Liver (tissue), 9 donors: Measurements from ENCODE around the gene GRIA1. TPM values are rescaled to one million over a fixed set of nuclear protein-coding genes. Genes with fewer than 3 reads are reported as not detected.

Experiments used
- DNase-seq: peaks from one replicate; pipeline ENCODE4 v3.0.0-alpha.2; 2017; ENCODE audit warnings: low spot score
- H3K27ac ChIP-seq, 2 donors: one replicate each; pipeline ENCODE4 v1.7.0; 2013; ENCODE audit warnings: inconsistent platforms in 2 of 2, low read length in 2 of 2, control low read depth in 1 of 2, low read depth in 1 of 2, mild to moderate bottlenecking in 1 of 2
- H3K27me3 ChIP-seq, 4 donors: one replicate each; pipeline versions ENCODE4 v1.6.1 to v1.7.0; 2013; ENCODE audit warnings: low read length in 3 of 4, inconsistent platforms in 1 of 4, mild to moderate bottlenecking in 1 of 4, moderate library complexity in 1 of 4; ENCODE audit not compliant: control insufficient read depth in 4 of 4, insufficient read depth in 4 of 4
- H3K36me3 ChIP-seq, 4 donors: one replicate each; pipeline versions ENCODE4 v1.6.1 to v1.7.0; 2013; ENCODE audit warnings: low read length in 3 of 4, mild to moderate bottlenecking in 3 of 4, low read depth in 1 of 4, moderate library complexity in 1 of 4; ENCODE audit not compliant: control insufficient read depth in 4 of 4, insufficient read depth in 3 of 4
- H3K4me1 ChIP-seq, 4 donors: one replicate each; pipeline versions ENCODE4 v1.6.1 to v1.7.0; 2013; ENCODE audit warnings: low read length in 3 of 4, mild to moderate bottlenecking in 3 of 4, moderate library complexity in 1 of 4; ENCODE audit not compliant: control insufficient read depth in 4 of 4, insufficient read depth in 4 of 4
- H3K4me3 ChIP-seq, 3 donors: one replicate each; pipeline versions ENCODE4 v1.6.1 to v1.7.0; 2013; ENCODE audit warnings: low read length in 3 of 3, control low read depth in 1 of 3, low read depth in 1 of 3, mild to moderate bottlenecking in 1 of 3
- H3K9ac ChIP-seq, 2 donors: one replicate each; pipeline ENCODE4 v1.7.0; 2013; ENCODE audit warnings: low read length in 2 of 2, mild to moderate bottlenecking in 2 of 2, moderate library complexity in 2 of 2, control low read depth in 1 of 2, low read depth in 1 of 2
- H3K9me3 ChIP-seq, 4 donors: one replicate each; pipeline versions ENCODE4 v1.6.1 to v1.7.0; 2013; ENCODE audit warnings: low read length in 3 of 4; ENCODE audit not compliant: control insufficient read depth in 4 of 4
- EGR1 ChIP-seq, 2 donors: IDR thresholded peaks; 2 replicates each; pipeline ENCODE4 v1.6.1; 2016 to 2018; ENCODE audit warnings: antibody characterized with exemption in 2 of 2, low read depth in 2 of 2
- FOXA1 ChIP-seq: IDR thresholded peaks from 2 replicates; pipeline ENCODE4 v1.6.1; 2016; ENCODE audit warnings: antibody characterized with exemption
- FOXA2 ChIP-seq: IDR thresholded peaks from 2 replicates; pipeline ENCODE4 v1.6.1; 2016; ENCODE audit warnings: antibody characterized with exemption
- GABPA ChIP-seq, 2 donors: IDR thresholded peaks in 1 of 2; conservative IDR thresholded peaks in 1 of 2; 2 replicates each; pipeline ENCODE4 v1.6.1; 2016; ENCODE audit warnings: antibody characterized with exemption in 2 of 2, mild to moderate bottlenecking in 1 of 2, moderate library complexity in 1 of 2
- HNF4A ChIP-seq, 2 donors: conservative IDR thresholded peaks; 2 replicates each; pipeline ENCODE4 v1.6.1; 2016; ENCODE audit warnings: antibody characterized with exemption in 2 of 2, mild to moderate bottlenecking in 2 of 2
- HNF4G ChIP-seq: IDR thresholded peaks from 2 replicates; pipeline ENCODE4 v1.6.1; 2016; ENCODE audit warnings: antibody characterized with exemption
- JUND ChIP-seq, 2 donors: IDR thresholded peaks; 2 replicates each; pipeline ENCODE4 v1.6.1; 2016; ENCODE audit warnings: antibody characterized with exemption in 2 of 2
- NR2F2 ChIP-seq: IDR thresholded peaks from 2 replicates; pipeline ENCODE4 v1.6.1; 2016; ENCODE audit warnings: antibody characterized with exemption
- RAD21 ChIP-seq, 2 donors: IDR thresholded peaks; 2 replicates each; pipeline ENCODE4 v1.6.1; 2016; ENCODE audit warnings: antibody characterized with exemption in 2 of 2, mild to moderate bottlenecking in 2 of 2
- RXRA ChIP-seq, 2 donors: IDR thresholded peaks; 2 replicates each; pipeline ENCODE4 v1.6.1; 2017 to 2018; ENCODE audit warnings: antibody characterized with exemption in 2 of 2, mild to moderate bottlenecking in 1 of 2
- SP1 ChIP-seq: IDR thresholded peaks from 2 replicates; pipeline ENCODE4 v1.6.1; 2018; ENCODE audit warnings: antibody characterized with exemption, mild to moderate bottlenecking
- TAF1 ChIP-seq: conservative IDR thresholded peaks from 2 replicates; pipeline ENCODE4 v1.6.1; 2016; ENCODE audit warnings: antibody characterized with exemption, mild to moderate bottlenecking
- YY1 ChIP-seq: IDR thresholded peaks from 2 replicates; pipeline ENCODE4 v1.6.1; 2016; ENCODE audit warnings: antibody characterized with exemption, mild to moderate bottlenecking
- WGBS: extraction: QIAGEN DNeasy Blood & Tissue Kit; methylation state at CpG from one replicate; pipeline ENCODE4 v1.1.7; 2013; 5-methylcytosine and 5-hydroxymethylcytosine counted together
- polyA plus RNA-seq, 2 donors: library from polyadenylated mRNA; stranded (reverse) in 1 of 2; unstranded in 1 of 2; fragments of 200-250 nt in 1 of 2; fragments of >200 nt in 1 of 2; fragmentation: Nextera tagmentation in 1 of 2; extraction: Ambion mirVana in 1 of 2; gene quantifications; one replicate each; pipeline versions ENCODE4 v1.2.1 to v1.2.3, GENCODE V29; 2013 to 2015
- total RNA-seq, 2 donors: library from RNA; depleted of rRNA; stranded (reverse); fragments of >200 nt; gene quantifications; one replicate each; pipeline ENCODE4 v1.2.3, GENCODE V29; 2014
- TF ChIP-seq, protein P1 (sequence below): fragments of 150-350 bp; IDR thresholded peaks from 2 replicates; pipeline ENCODE4 v1.5.1; 2017; ENCODE audit warnings: improper control_type of control experiment, low read depth, low read length; ENCODE audit not compliant: missing input control
- TF ChIP-seq, protein P2 (sequence below): IDR thresholded peaks from 2 replicates; pipeline ENCODE4 v1.6.1; 2016; ENCODE audit warnings: antibody characterized with exemption
- TF ChIP-seq, protein P3 (sequence below): IDR thresholded peaks from 2 replicates; pipeline ENCODE4 v1.6.1; 2016; ENCODE audit warnings: antibody characterized with exemption
- TF ChIP-seq, protein P4 (sequence below): IDR thresholded peaks from 2 replicates; pipeline ENCODE4 v1.6.1; 2016; ENCODE audit warnings: antibody characterized with exemption
- TF ChIP-seq, protein P5 (sequence below): IDR thresholded peaks from 2 replicates; pipeline ENCODE4 v1.6.1; 2016; ENCODE audit warnings: antibody characterized with exemption, mild to moderate bottlenecking
- donor health status: healthy.
- donor health status: healthy.
- donor health status: healthy.
- donor health status: healthy.
- donor health status: healthy.

Gene GRIA1
- total and polyA plus RNA-seq, 4 donors = 0.08 TPM; not detected in 3

DNA sequence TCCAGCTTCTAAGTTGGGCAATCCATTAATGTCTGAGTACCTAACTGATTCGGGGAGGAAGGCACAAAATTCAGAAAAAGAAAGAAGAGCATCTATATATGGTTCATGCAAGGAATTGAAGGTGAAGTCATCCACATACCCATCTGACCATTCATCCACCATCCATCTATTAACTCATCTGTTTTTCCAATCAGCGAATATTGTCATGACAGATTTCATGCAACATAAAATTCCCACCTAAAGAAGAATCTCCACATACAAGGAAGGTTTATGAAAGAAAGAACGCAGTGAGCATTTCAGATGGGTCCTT is 164.7 kb downstream of the GRIA1 start:
- no peak overlapping the region for H3K9ac ChIP-seq
- H3K9me3 ChIP-seq = no peaks in the 10 kb centered on the region
- DNase-seq = no peak
- no peak overlapping the region for H3K27ac ChIP-seq
- 69% methylated on average over 3 of the region's 3 CpGs for WGBS
- TF ChIP-seq RXRA (IDR thresholded peaks at IDR 0.05) (no peak), EGR1 (IDR thresholded peaks at IDR 0.05; ENCODE audit: low read depth in 2 of 2) (no peak), GABPA (IDR thresholded peaks at IDR 0.05 in 1 of 2, conservative IDR thresholded peaks at IDR 0.05 in 1 of 2) (no peak), FOXA2 (no peak), TAF1 (no peak), HNF4G (no peak), YY1 (no peak), NR2F2 (no peak), FOXA1 (no peak), HNF4A (conservative IDR thresholded peaks at IDR 0.05) (no peak), JUND (IDR thresholded peaks at IDR 0.05) (no peak), SP1 (no peak), RAD21 (IDR thresholded peaks at IDR 0.05) (no peak)
- TF ChIP-seq, protein P1, sequence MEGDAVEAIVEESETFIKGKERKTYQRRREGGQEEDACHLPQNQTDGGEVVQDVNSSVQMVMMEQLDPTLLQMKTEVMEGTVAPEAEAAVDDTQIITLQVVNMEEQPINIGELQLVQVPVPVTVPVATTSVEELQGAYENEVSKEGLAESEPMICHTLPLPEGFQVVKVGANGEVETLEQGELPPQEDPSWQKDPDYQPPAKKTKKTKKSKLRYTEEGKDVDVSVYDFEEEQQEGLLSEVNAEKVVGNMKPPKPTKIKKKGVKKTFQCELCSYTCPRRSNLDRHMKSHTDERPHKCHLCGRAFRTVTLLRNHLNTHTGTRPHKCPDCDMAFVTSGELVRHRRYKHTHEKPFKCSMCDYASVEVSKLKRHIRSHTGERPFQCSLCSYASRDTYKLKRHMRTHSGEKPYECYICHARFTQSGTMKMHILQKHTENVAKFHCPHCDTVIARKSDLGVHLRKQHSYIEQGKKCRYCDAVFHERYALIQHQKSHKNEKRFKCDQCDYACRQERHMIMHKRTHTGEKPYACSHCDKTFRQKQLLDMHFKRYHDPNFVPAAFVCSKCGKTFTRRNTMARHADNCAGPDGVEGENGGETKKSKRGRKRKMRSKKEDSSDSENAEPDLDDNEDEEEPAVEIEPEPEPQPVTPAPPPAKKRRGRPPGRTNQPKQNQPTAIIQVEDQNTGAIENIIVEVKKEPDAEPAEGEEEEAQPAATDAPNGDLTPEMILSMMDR = no peak
- TF ChIP-seq, protein P2, sequence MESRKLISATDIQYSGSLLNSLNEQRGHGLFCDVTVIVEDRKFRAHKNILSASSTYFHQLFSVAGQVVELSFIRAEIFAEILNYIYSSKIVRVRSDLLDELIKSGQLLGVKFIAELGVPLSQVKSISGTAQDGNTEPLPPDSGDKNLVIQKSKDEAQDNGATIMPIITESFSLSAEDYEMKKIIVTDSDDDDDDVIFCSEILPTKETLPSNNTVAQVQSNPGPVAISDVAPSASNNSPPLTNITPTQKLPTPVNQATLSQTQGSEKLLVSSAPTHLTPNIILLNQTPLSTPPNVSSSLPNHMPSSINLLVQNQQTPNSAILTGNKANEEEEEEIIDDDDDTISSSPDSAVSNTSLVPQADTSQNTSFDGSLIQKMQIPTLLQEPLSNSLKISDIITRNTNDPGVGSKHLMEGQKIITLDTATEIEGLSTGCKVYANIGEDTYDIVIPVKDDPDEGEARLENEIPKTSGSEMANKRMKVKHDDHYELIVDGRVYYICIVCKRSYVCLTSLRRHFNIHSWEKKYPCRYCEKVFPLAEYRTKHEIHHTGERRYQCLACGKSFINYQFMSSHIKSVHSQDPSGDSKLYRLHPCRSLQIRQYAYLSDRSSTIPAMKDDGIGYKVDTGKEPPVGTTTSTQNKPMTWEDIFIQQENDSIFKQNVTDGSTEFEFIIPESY = no peak
- TF ChIP-seq, protein P3, sequence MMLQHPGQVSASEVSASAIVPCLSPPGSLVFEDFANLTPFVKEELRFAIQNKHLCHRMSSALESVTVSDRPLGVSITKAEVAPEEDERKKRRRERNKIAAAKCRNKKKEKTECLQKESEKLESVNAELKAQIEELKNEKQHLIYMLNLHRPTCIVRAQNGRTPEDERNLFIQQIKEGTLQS = no peak
- TF ChIP-seq, protein P4, sequence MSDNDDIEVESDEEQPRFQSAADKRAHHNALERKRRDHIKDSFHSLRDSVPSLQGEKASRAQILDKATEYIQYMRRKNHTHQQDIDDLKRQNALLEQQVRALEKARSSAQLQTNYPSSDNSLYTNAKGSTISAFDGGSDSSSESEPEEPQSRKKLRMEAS = no peak
- TF ChIP-seq, protein P5, sequence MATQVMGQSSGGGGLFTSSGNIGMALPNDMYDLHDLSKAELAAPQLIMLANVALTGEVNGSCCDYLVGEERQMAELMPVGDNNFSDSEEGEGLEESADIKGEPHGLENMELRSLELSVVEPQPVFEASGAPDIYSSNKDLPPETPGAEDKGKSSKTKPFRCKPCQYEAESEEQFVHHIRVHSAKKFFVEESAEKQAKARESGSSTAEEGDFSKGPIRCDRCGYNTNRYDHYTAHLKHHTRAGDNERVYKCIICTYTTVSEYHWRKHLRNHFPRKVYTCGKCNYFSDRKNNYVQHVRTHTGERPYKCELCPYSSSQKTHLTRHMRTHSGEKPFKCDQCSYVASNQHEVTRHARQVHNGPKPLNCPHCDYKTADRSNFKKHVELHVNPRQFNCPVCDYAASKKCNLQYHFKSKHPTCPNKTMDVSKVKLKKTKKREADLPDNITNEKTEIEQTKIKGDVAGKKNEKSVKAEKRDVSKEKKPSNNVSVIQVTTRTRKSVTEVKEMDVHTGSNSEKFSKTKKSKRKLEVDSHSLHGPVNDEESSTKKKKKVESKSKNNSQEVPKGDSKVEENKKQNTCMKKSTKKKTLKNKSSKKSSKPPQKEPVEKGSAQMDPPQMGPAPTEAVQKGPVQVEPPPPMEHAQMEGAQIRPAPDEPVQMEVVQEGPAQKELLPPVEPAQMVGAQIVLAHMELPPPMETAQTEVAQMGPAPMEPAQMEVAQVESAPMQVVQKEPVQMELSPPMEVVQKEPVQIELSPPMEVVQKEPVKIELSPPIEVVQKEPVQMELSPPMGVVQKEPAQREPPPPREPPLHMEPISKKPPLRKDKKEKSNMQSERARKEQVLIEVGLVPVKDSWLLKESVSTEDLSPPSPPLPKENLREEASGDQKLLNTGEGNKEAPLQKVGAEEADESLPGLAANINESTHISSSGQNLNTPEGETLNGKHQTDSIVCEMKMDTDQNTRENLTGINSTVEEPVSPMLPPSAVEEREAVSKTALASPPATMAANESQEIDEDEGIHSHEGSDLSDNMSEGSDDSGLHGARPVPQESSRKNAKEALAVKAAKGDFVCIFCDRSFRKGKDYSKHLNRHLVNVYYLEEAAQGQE = no peak
- H3K4me1 ChIP-seq = peaks cover 0 to 4% (median 3%) of the 10 kb centered on the region in 4 donors
- no peak overlapping the region for H3K4me3 ChIP-seq
- no peaks in the 10 kb centered on the region for H3K36me3 ChIP-seq
- H3K27me3 ChIP-seq = no peaks in the 10 kb centered on the region

DNA sequence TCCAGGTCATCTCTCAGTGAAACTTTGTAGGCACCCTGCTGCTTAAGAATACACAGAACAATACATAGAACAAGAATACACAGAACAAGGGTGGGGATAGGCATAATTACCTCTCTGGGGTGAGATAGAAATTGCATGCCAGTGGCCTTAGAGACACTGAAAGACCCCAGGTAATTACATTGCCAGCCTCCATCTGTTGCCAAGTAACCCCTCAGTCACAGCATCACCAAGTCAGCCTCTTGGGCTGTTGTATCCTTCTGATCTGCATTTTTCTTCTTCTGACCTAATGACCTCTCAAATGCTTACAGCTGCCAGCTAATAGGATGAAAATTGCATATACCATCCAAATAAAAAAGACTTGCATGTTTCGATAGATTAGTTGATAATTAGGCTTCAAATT is 167.7 kb downstream of the GRIA1 start:
- no peak for DNase-seq
- peaks cover 0 to 4% (median 3%) of the 10 kb centered on the region in 4 donors for H3K4me1 ChIP-seq
- TF ChIP-seq TAF1 (no peak), HNF4G (no peak)
- TF ChIP-seq, protein P5 = no peak
- TF ChIP-seq, protein P3 = no peak
- H3K36me3 ChIP-seq = no peaks in the 10 kb centered on the region
- no peaks in the 10 kb centered on the region for H3K9me3 ChIP-seq
- no peaks in the 10 kb centered on the region for H3K27me3 ChIP-seq
- no peak overlapping the region for H3K4me3 ChIP-seq
- WGBS = 82% methylated on average over 1 of the region's 1 CpG
- H3K27ac ChIP-seq = no peak overlapping the region
- no peak overlapping the region for H3K9ac ChIP-seq
